DOHH2 (cell line): Measurements from ENCODE around the gene RPL29.

Source experiments
- H3F3A ChIP-seq: fragments of 200-600 bp; sonication (generic), shearing (Covaris generic); 2 replicates; pipeline ENCODE4 v1.6.0; 2016; ENCODE audit warnings: antibody characterized with exemption, mild to moderate bottlenecking; ENCODE audit not compliant: control insufficient read depth, insufficient read depth
- H3K27ac ChIP-seq: fragments of 200-600 bp; sonication (generic); 2 replicates; pipeline ENCODE4 v1.5.1; 2014; ENCODE audit warnings: low read depth, mild to moderate bottlenecking, low read length, moderate library complexity
- H3K27me3 ChIP-seq: fragments of 200-600 bp; sonication (generic); 2 replicates; pipeline ENCODE4 v1.6.1; 2014; ENCODE audit warnings: mild to moderate bottlenecking, low read length, mixed read lengths; ENCODE audit not compliant: control insufficient read depth
- H3K36me3 ChIP-seq: fragments of 200-600 bp; sonication (generic); 2 replicates; pipeline ENCODE4 v1.6.1; 2014; ENCODE audit warnings: mild to moderate bottlenecking, low read length, moderate library complexity, mixed read lengths; ENCODE audit not compliant: control insufficient read depth
- H3K4me1 ChIP-seq: fragments of 200-600 bp; sonication (generic); 2 replicates; pipeline ENCODE4 v1.6.1; 2014; ENCODE audit warnings: mild to moderate bottlenecking, low read length, mixed read lengths; ENCODE audit not compliant: control insufficient read depth
- H3K4me2 ChIP-seq: fragments of 200-600 bp; sonication (generic); 2 replicates; pipeline ENCODE4 v1.6.0; 2014; ENCODE audit warnings: mild to moderate bottlenecking, low read length, moderate library complexity
- H3K4me3 ChIP-seq: fragments of 200-600 bp; sonication (generic); 2 replicates; pipeline ENCODE4 v1.5.1; 2014; ENCODE audit warnings: mild to moderate bottlenecking, low read length, mixed read lengths
- H3K79me2 ChIP-seq: fragments of 200-600 bp; sonication (generic); 2 replicates; pipeline ENCODE4 v1.6.1; 2014; ENCODE audit warnings: mild to moderate bottlenecking, low read length, mixed read lengths; ENCODE audit not compliant: control insufficient read depth
- H3K9me2 ChIP-seq: fragments of 200-600 bp; sonication (generic); replicated peaks from 2 replicates; pipeline ENCODE4 v1.6.1; 2014; ENCODE audit warnings: mild to moderate bottlenecking, low read length, mixed read lengths; ENCODE audit not compliant: control insufficient read depth
- H3K9me3 ChIP-seq: fragments of 200-600 bp; sonication (generic); 2 replicates; pipeline ENCODE4 v1.6.1; 2014; ENCODE audit warnings: antibody characterized with exemption, low read length, mixed read lengths; ENCODE audit not compliant: control insufficient read depth, insufficient read depth
- H4K20me1 ChIP-seq: fragments of 200-600 bp; sonication (generic); 2 replicates; pipeline ENCODE4 v1.6.0; 2014; ENCODE audit warnings: low read depth, mild to moderate bottlenecking, antibody characterized with exemption, low read length, moderate library complexity; ENCODE audit not compliant: control insufficient read depth, insufficient read depth
- EZH2phosphoT487 ChIP-seq: fragments of 200-600 bp; sonication (generic); IDR thresholded peaks from 2 replicates; pipeline ENCODE4 v1.6.1; 2017; ENCODE audit warnings: borderline replicate concordance, mild to moderate bottlenecking, antibody characterized with exemption, low read length, moderate library complexity, mixed read lengths
- TF ChIP-seq, protein P1 (sequence below): fragments of 200-600 bp; sonication (generic); IDR thresholded peaks from one replicate; pipeline ENCODE4 v1.5.1; 2014; ENCODE audit warnings: antibody characterized with exemption, mild to moderate bottlenecking, low read depth, low read length; ENCODE audit not compliant: poor library complexity, severe bottlenecking

RPL29 gene

DNA sequence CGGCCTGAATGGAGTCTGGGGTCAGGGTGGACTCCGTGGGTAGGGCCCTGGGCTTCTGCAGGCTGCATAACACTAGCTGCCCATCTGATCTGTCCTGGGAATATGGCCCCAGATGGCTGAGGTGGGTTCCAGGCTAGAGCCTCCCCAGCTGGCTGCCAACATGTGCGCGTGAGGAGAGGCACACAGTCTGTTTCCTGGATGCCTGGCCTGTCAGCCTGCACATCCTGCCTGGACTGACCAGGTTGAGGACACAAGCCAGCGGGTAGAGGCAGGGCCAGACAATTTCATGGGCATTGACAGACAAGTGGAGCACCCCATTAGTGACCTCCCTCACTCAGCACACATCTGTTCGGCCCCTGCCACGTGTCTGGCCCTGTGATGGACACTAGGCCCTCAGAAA lies 29.8 kb upstream of the RPL29 start:
- no peak overlapping the region for H3K27ac ChIP-seq
- H3K9me2 ChIP-seq: no peaks in the 10 kb centered on the region
- no peaks in the 10 kb centered on the region for H3K9me3 ChIP-seq

DNA sequence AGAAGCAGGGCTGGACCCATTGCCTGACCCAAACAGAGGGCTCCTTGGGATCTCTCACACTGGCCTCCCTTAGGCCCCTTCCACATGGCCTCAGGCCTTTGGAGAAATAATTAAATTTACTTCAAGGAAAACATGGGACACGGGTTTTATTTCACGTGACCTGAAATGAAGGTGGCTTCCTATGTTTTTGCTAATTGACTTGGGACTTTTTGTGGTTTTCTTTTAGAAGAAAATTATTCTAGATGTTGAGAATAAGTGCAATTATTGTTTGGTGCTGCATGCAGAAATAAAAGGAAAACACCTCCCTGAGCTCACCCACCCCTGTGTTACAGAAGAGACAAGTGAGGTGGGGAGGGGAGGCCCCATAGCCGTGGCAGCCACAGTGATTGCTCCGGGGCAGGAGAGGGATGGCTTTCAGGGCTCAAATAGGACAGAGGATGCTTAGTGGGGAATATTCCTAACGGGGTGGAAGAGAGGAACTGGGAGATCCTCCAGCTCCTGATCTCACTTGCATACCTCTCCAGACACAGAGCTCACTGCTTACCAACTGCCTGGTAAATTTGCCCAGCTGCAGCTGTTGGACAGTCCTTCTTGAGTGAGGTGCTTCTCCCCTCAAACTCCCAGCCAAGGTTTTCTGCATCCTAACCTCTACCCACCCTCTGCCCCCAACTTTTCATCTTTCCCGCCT lies 29.2 kb upstream of the RPL29 start:
- TF ChIP-seq, protein P1, sequence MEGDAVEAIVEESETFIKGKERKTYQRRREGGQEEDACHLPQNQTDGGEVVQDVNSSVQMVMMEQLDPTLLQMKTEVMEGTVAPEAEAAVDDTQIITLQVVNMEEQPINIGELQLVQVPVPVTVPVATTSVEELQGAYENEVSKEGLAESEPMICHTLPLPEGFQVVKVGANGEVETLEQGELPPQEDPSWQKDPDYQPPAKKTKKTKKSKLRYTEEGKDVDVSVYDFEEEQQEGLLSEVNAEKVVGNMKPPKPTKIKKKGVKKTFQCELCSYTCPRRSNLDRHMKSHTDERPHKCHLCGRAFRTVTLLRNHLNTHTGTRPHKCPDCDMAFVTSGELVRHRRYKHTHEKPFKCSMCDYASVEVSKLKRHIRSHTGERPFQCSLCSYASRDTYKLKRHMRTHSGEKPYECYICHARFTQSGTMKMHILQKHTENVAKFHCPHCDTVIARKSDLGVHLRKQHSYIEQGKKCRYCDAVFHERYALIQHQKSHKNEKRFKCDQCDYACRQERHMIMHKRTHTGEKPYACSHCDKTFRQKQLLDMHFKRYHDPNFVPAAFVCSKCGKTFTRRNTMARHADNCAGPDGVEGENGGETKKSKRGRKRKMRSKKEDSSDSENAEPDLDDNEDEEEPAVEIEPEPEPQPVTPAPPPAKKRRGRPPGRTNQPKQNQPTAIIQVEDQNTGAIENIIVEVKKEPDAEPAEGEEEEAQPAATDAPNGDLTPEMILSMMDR: no peak
- no peak for TF ChIP-seq EZH2phosphoT487
- no peaks in the 10 kb centered on the region for H3F3A ChIP-seq
- no peak overlapping the region for H3K4me3 ChIP-seq
- H3K27ac ChIP-seq: no peak overlapping the region
- no peaks in the 10 kb centered on the region for H3K27me3 ChIP-seq
- H3K9me3 ChIP-seq: no peaks in the 10 kb centered on the region
- H3K36me3 ChIP-seq: no peaks in the 10 kb centered on the region
- no peak overlapping the region for H3K4me2 ChIP-seq
- peaks cover 21% of the 10 kb centered on the region for H3K4me1 ChIP-seq
- no peaks in the 10 kb centered on the region for H4K20me1 ChIP-seq
- no peaks in the 10 kb centered on the region for H3K9me2 ChIP-seq
- H3K79me2 ChIP-seq: no peaks in the 10 kb centered on the region

More for the DNA sequence above, 29.8 kb upstream of the RPL29 start:
- no peaks in the 10 kb centered on the region for H3K79me2 ChIP-seq
- no peaks in the 10 kb centered on the region for H3K27me3 ChIP-seq
- no peaks in the 10 kb centered on the region for H4K20me1 ChIP-seq
- H3F3A ChIP-seq: no peaks in the 10 kb centered on the region
- no peaks in the 10 kb centered on the region for H3K36me3 ChIP-seq
- TF ChIP-seq EZH2phosphoT487: no peak
- TF ChIP-seq, protein P1: no peak
- H3K4me1 ChIP-seq: peaks cover 21% of the 10 kb centered on the region
- H3K4me3 ChIP-seq: no peak overlapping the region
- no peak overlapping the region for H3K4me2 ChIP-seq

DNA sequence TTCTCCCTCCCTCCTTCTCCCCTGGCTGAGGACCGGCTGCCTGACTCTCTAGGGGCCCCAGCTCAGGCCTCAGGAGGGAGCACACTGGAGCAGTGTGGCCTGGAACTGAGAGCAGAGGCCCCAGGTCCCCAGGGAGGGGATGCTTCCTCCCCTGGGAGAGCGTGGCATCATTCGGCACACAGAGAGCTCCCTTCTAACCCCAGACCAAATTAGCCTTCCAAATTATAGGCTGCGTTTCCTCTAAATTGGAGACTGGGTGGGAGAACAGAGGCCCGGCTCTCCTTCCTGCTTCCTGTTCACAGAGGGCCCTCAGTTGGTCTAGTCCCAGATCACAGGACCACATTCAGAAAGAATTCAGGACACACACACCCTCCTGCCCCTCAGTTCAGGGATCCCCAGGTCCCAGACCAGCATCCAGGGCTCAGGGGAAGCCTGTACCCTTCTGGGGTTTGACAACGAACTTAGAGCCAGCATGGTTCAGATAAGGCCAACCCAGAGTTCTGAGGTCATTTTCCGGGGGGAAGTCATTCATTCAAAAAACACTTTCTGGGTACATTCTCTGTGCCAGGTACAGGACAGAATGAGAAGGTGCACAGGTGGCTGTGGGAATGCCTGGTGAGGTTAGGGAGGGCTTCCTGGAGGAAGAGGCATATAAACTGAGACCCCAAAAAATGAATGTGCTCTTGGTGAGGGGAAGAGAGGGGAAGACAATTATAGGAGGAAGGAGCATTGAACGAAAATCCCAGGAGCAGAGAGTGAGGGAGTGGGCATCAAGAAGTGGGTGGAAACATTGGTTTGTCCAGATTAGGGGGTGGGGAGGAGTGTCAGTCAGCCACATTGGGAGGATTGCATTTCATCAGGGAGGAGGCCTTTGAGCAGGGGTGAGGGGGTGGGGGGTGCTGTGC lies 28.4 kb upstream of the RPL29 start:
- Histone ChIP-seq H3K4me1 (peaks cover 21% of the 10 kb centered on the region), H3K79me2 (no peaks in the 10 kb centered on the region), H3K4me3 (0 out of 2 replicates have a peak overlapping the region, but pooled peaks have one; percentile 8), H3K36me3 (no peaks in the 10 kb centered on the region), H3K9me2 (no peaks in the 10 kb centered on the region), H3K4me2 (peak overlapping the region; percentile 37), H3K9me3 (no peaks in the 10 kb centered on the region), H3F3A (no peaks in the 10 kb centered on the region), H3K27me3 (no peaks in the 10 kb centered on the region), H4K20me1 (no peaks in the 10 kb centered on the region), H3K27ac (no peak overlapping the region)
- TF ChIP-seq EZH2phosphoT487: no peak
- TF ChIP-seq, protein P1: no peak
